GM21390 (cell line): Measurements from ENCODE around the gene HNRNPUL2.
"Not testable (repeated sequence)": the region's sequence is repeated elsewhere in the genome, so short reads cannot be mapped to it uniquely, and the experiment has no call there.

ENCODE experiments used
- ATAC-seq: cut with Tn5 transposase; IDR thresholded peaks from one replicate; pipeline ENCODE4 v1.9.1; 2021; ENCODE audit not compliant: unreplicated experiment

HNRNPUL2 gene

DNA sequence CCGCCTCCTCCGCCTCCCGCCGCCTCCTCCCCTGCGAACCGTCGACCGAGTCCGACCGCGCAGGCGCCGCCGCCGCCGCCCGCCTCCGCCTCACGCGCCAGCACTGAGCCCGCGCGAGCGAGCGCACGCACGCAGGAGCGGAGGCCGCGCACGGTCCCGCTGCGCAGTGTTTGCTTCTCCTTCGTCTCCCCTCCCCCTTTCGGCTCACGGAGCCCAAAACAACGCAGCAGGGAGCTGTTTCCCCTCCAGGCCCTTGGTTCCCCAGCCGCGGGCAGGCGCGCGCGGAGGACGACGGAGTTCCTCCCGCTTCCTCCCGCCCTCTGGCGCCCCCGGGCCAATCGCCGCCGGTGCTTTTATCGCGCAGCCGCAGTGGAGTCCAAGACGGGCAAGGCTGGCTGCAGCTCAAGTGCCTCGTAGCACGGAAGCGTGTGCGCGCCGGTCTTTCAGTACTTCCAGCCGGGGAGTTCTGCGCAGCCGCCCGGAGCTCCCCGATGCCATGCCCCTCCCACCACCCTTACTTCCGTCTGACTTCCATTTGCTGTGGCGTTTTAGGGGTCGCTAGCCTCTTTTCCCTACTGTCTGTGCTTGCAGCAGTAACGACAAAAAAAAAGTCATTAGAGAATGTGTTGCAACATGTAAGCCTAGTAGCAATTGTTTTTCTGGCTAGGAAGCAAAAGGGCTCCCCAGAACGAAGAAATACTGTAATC is at the start of gene HNRNPUL2:
TSS of gene HNRNPUL2 (minus strand) at position 293 of the 707 bp plus-strand sequence. CDS start 301 bp downstream, outside the sequence.
- peak; percentile 69 for ATAC-seq

GRCh38 chr11:62775646-62776045 is 48.4 kb upstream of the HNRNPUL2 start:
- no peak for ATAC-seq

- no peak for ATAC-seq
Observed at GRCh38 chr11:62774407-62774806, 47.1 kb upstream of the HNRNPUL2 start.

- peak; percentile 80 for ATAC-seq
Observed at GRCh38 chr11:62771144-62772021, 44.1 kb upstream of the HNRNPUL2 start, which contains the start of gene TAF6L. Gene TAF6L (plus strand): TSS chr11:62771396. CDS start chr11:62775784, 4,388 bp downstream.

- peak; percentile 4 for ATAC-seq
Observed at GRCh38 chr11:62770778-62771143, 43.5 kb upstream of the HNRNPUL2 start.

GRCh38 chr11:62760867-62761227 is 33.6 kb upstream of the HNRNPUL2 start:
- ATAC-seq = not testable (repeated sequence)

DNA sequence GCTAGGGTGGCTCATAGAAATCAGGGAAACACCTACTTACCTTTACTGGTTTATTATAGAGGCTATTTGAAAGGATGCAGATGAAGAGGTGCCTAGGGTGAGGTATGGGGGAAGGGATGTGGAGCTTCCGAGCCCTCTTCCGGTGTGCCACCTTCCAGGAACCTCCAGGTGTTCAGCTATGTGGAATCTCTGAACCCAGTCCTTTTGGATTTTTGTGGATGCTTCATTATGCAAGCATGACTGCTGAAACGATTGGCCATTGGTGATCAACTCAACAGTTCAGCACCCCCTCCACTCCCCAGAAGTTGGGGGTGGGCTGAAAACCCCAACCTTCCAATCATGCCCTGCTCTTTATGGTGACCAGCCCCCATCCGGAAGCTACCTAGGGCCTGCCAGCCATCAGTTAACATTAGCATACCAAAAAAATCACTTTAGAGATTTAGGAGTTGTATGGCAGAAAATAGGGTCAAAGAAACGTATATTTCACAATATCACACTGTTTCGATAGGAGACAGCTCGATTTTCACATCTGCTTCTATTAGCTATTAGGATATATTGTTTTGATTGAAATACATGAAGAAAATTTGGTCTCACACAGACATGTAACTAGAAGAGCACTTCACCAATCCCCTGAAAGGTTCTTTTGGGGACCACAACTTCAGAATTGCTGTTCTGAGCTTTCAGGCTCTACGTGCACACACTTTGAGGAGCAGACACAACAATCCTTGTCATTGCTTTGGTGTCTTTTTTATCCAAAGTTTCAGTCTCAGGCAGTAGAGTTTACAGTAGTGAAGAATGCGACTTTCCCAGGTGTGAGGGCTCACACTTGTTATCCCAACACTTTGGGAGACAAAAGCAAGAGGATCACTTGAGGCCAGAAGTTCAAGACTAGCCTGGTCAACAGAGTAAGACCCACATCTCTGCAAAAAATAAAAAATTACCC is 30.9 kb upstream of the HNRNPUL2 start:
- ATAC-seq = no peak

DNA sequence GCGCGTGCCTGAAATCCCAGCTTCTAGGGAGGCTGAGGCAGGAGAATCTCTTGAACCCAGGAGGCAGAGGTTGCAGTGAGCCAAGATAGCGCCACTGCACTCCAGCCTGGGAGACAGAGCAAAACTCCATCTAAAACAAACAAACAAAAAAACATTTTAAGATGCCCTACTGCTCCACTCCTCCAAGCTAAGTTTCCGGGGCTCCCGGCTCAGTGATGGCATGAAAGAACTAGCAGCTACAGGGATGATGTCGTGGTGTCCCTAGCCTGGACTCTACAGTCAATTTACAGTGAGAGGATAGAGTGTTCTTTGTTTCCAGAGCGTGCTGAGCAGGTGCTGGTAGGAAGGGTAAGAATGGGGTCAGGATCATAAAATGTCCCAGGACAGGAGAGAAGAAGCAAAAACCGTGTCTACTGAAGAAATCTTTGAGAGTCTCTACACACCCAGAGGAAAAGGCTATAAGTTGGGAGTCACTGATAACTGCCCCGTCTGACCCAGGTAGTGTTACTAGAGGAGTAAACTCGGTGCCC is 27.9 kb upstream of the HNRNPUL2 start:
- ATAC-seq = no peak

GRCh38 chr11:62753736-62754603 is 26.7 kb upstream of the HNRNPUL2 start, which contains the start of gene ZBTB3:
Gene ZBTB3 (minus strand): TSS chr11:62754160. CDS start chr11:62753664, 496 bp downstream.
- ATAC-seq = peak; percentile 93

GRCh38 chr11:62752994-62753735 is 25.9 kb upstream of the HNRNPUL2 start:
- no peak for ATAC-seq

- no peak for ATAC-seq
Observed at GRCh38 chr11:62752177-62752785, 25.0 kb upstream of the HNRNPUL2 start.

GRCh38 chr11:62749931-62750330 is 22.7 kb upstream of the HNRNPUL2 start:
- ATAC-seq = not testable (repeated sequence)

DNA sequence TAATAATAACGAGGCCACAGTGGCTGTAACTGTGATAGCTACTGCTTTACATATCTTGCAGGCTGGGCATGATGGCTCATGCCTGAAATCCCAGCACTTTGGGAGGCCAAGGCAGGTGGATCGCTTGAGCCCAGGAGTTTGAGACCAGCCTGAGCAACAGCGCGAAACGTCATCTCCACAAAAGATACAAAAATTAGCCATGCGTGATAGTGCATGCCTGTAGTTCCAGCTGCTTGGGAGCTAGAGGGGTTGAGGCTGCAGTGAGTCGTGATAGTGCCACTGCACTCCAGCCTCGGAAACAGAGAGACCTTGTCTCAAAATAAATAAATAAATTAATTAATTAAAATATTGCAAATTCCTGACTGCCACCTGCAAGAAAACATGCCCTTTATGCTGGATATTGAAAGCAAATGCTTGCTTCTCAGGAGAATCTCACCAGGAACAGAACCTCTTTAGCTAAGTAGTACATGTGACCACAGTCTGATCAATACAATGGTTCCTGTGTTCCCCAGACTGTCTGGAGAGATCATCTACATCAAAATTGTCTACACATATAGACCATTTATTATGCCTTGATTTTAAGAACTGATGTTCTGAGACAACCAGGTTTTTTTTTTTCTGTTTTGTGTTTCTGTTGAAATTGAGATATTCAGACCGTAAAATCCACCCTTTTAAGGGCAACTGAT is 20.4 kb upstream of the HNRNPUL2 start:
- no peak for ATAC-seq

DNA sequence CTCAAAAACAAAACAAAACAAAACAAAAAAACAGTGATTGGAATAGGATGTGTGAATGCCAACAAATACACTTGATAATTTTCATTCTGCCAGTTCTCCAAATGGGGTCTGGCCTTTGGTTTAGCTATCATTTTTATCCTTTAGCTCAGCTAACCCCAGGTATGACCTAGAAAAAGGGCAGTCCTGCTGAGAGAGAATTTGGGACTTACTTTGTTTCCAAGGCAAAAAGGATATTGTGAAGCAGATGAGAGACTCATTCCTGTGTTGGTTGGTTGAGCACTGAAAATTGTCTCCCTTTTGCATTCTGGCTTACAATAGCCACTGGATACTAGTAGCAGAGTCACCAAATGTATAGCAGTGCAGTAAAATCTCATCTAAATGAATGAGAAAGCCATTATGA is 9.9 kb upstream of the HNRNPUL2 start:
- no peak for ATAC-seq

- ATAC-seq = no peak
Observed at GRCh38 chr11:62732830-62733229, 5.6 kb upstream of the HNRNPUL2 start.

- not testable (repeated sequence) for ATAC-seq
Observed at GRCh38 chr11:62730076-62730475, 2.8 kb upstream of the HNRNPUL2 start.

- ATAC-seq = peak; percentile 27
Observed at GRCh38 chr11:62728171-62728988, 1.1 kb upstream of the HNRNPUL2 start, which contains the start of gene TTC9C. Gene TTC9C (plus strand): TSS chr11:62728486. CDS start chr11:62728849, 363 bp downstream.
